GM13977 (cell line): ENCODE measurements around the gene APLN.

Source experiments
- DNase-seq: peaks from one replicate; pipeline ENCODE4 v3.0.0; 2012; ENCODE audit warnings: low spot score
- CTCF ChIP-seq: IDR thresholded peaks from 2 replicates; pipeline ENCODE4 v1.5.1; 2012; ENCODE audit warnings: mild to moderate bottlenecking, control low read depth; ENCODE audit not compliant: insufficient read depth; ENCODE audit errors: extremely low read depth, missing control alignments
- in situ Hi-C: fragments of 300-500 bp; cut with MboI; formaldehyde crosslinking; loops from one replicate; pipeline ENCODE4 v1.12.0; 2022; ENCODE audit warnings: low sequenced_read_pairs, low pct_unique_long_range_greater_than_20kb, mixed read lengths, inconsistent platforms; ENCODE audit not compliant: unreplicated experiment

Gene APLN

GRCh38 chrX:129646566-129647417 is 8.0 kb downstream of the APLN start:
- in situ Hi-C loops, result no loop called here
- DNase-seq, result no peak
- no peak for TF ChIP-seq CTCF

- in situ Hi-C loops, result no loop called here
- DNase-seq, result no peak
Measured at GRCh38 chrX:129642641-129643040, 12.1 kb downstream of the APLN start.

GRCh38 chrX:129641941-129642340 is 12.8 kb downstream of the APLN start:
- in situ Hi-C loops, result no loop called here
- no peak for DNase-seq
- TF ChIP-seq CTCF, result no peak

More at GRCh38 chrX:129642641-129643040, 12.1 kb downstream of the APLN start:
- no peak for TF ChIP-seq CTCF

GRCh38 chrX:129641469-129641868 is 13.3 kb downstream of the APLN start:
- in situ Hi-C loops, result no loop called here
- no peak for DNase-seq
- no peak for TF ChIP-seq CTCF

GRCh38 chrX:129640737-129641136 is 14.0 kb downstream of the APLN start:
- in situ Hi-C loops, result no loop called here
- no peak for DNase-seq
- no peak for TF ChIP-seq CTCF

- in situ Hi-C loops, result no loop called here
- DNase-seq, result no peak
- no peak for TF ChIP-seq CTCF
Measured at GRCh38 chrX:129638917-129639316, 15.8 kb downstream of the APLN start.
